ENCODE results near the gene ANKRD6.

Gene ANKRD6

DNA sequence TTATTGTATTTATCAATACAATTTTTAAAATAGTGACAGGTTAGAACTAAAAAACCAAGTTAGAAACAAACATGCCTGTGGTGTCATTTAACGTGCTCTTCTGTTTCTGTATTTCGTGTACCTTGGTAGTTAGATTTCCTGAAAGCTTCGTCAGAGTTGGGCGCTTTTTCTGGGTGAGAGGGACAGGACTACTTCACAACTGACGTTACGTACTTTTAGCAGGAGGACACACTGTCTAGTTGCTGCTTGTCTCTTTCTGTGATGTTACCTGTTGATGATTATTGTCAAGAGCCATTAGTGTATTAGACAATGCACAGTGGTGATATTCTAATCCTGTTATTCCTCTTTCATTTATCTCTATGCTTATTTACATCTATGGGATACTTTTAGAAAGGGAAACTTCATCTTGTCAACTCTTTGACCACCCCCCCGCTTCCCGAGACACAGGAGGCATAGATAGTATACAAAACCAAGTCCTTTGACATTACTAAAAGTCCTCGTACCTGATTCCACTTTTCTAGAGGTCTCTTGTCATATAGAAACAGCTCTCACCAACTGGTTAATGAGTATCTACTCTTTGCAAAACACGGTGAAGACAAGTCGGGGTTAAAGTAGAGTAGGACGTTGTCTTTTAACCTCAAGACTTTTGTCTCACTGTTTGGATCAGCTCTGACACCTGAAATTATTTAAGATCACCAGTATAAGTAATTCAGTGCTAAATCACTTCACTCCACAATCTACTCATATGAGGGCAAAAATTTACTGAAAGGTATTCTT, 109.3 kb downstream of the ANKRD6 start:
- H3K4me1 Mint-ChIP-seq: no peaks in the 10 kb centered on the region
- no peak overlapping the region for H3K4me3 Mint-ChIP-seq
- H3K27me3 Mint-ChIP-seq: no peaks in the 10 kb centered on the region
- ATAC-seq: no peak
- H3K36me3 Mint-ChIP-seq: no peaks in the 10 kb centered on the region
- no peak overlapping the region for H3K27ac Mint-ChIP-seq
- no peaks in the 10 kb centered on the region for H3K9me3 Mint-ChIP-seq

GRCh38 chr6:89542866-89543265, 109.9 kb downstream of the ANKRD6 start:
- Mint-ChIP-seq H3K36me3 (no peaks in the 10 kb centered on the region), H3K27ac (no peak overlapping the region), H3K4me1 (no peaks in the 10 kb centered on the region), H3K4me3 (no peak overlapping the region), H3K27me3 (no peaks in the 10 kb centered on the region), H3K9me3 (no peaks in the 10 kb centered on the region)
- ATAC-seq: no peak

DNA sequence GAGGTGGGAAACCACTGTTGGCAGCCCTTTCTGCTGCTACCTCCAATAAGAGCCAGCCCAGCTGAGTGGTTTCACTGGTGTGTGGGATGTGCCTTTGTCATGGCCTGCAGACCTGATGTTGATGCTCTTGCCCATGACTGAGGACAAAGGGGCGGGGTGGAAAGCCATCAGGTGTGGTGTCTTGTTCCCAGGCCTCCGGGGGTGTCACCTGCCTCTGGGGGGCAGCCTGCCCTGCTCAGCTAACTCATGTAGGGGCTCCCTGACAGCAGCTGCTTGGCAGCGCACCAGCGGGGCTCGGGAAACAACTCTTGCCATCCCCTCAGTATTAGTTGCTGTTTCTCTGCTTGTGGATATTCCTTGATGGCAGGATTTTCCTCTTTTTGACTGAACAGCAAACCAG, 114.3 kb downstream of the ANKRD6 start:
- no peaks in the 10 kb centered on the region for H3K4me1 Mint-ChIP-seq
- H3K36me3 Mint-ChIP-seq: no peaks in the 10 kb centered on the region
- no peak overlapping the region for H3K4me3 Mint-ChIP-seq
- H3K9me3 Mint-ChIP-seq: no peaks in the 10 kb centered on the region
- ATAC-seq: no peak
- no peak overlapping the region for H3K27ac Mint-ChIP-seq
- H3K27me3 Mint-ChIP-seq: no peaks in the 10 kb centered on the region

DNA sequence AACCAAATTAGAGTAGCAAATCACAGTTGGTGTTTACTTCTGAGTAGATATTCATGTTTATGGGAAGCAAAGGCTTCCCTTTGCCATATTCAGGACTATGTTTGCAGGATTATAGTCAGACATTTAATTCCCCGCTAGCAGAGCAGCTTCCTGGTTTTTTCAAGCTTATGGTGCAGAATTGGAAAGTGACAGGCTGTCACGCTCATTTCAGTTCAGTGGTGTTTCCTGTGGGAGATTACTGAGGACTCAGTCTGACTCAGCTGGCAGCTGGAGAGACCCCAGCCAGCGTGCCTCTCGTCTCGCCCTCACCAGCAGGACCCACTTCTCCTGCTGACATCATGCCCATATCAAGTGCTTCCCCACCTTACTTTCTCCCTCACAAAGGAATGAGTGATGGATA, 120.5 kb downstream of the ANKRD6 start:
- H3K27ac Mint-ChIP-seq: no peak overlapping the region
- no peak overlapping the region for H3K4me3 Mint-ChIP-seq
- peaks cover 8% of the 10 kb centered on the region for H3K9me3 Mint-ChIP-seq
- H3K4me1 Mint-ChIP-seq: no peaks in the 10 kb centered on the region
- H3K36me3 Mint-ChIP-seq: peaks cover 9% of the 10 kb centered on the region
- H3K27me3 Mint-ChIP-seq: no peaks in the 10 kb centered on the region
- ATAC-seq: no peak

GRCh38 chr6:89554106-89554505, 121.2 kb downstream of the ANKRD6 start:
- Mint-ChIP-seq H3K27ac (no peak overlapping the region), H3K4me1 (no peaks in the 10 kb centered on the region), H3K9me3 (peaks cover 8% of the 10 kb centered on the region), H3K36me3 (peaks cover 9% of the 10 kb centered on the region), H3K4me3 (no peak overlapping the region), H3K27me3 (no peaks in the 10 kb centered on the region)
- no peak for ATAC-seq

DNA sequence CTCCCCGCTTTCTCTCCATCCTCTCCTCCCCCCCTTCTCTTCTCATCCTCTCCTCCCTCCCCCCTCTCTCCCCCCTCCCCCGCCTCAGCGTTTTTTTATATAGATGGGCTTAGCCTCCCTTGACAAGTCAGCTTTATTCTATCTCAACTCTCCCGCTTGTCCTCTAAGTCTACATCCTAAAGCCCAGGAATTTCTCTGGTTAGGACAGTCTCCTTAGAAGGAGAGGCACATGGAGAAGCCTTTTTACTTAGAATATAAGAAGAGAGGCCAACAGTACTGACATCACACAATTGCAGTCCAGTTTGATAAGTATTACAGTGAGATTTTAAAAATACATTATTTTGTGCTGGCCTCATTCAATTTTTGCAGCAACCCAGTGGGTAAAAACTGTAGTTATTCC, 122.1 kb downstream of the ANKRD6 start:
- peaks cover 8% of the 10 kb centered on the region for H3K9me3 Mint-ChIP-seq
- no peak overlapping the region for H3K4me3 Mint-ChIP-seq
- H3K36me3 Mint-ChIP-seq: peaks cover 9% of the 10 kb centered on the region
- no peaks in the 10 kb centered on the region for H3K4me1 Mint-ChIP-seq
- no peak for ATAC-seq
- no peak overlapping the region for H3K27ac Mint-ChIP-seq
- H3K27me3 Mint-ChIP-seq: no peaks in the 10 kb centered on the region

DNA sequence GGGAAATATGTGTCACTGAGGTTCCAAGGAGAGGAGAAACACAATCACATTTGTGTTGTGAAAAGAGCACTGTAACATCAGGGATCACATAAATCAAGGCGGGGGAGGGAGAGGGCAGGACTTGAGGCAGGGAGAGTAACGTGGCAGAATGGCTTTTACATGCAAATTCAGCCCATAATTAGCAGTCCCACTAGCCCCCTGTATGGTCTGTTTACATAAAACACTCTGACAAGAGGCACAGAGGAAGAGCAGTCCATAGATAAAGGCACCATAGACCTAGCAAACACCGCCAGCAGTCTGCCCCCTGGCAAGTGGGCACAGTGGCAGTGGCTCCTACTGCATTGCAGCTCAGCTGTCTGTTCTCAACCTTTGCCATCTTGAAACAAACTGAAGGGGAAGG, 122.9 kb downstream of the ANKRD6 start:
- Mint-ChIP-seq H3K4me3 (no peak overlapping the region), H3K36me3 (peaks cover 9% of the 10 kb centered on the region)
- ATAC-seq: no peak

DNA sequence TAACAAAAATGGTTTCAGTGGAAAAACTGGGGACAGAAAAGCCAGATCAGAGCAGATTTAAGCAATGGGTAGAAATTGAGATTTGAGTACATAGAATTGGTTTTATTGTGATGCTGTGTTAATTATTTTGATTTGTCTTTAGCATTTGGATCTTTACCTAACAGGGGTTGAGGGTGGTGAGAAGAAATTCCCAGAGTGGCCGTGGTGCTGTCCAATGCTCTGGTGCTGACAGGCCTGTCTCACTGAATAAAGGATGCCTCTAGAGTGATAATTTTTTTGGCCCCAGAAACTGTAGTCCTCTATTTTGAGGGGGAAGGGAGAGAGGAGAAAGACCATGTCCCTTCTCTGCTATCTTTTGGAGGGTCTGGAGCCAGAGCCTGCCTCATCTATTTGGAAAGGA, 126.5 kb downstream of the ANKRD6 start:
- peaks cover 8% of the 10 kb centered on the region for H3K9me3 Mint-ChIP-seq
- no peak overlapping the region for H3K4me3 Mint-ChIP-seq
- H3K27ac Mint-ChIP-seq: no peak overlapping the region
- H3K36me3 Mint-ChIP-seq: peaks cover 9% of the 10 kb centered on the region
- H3K4me1 Mint-ChIP-seq: no peaks in the 10 kb centered on the region
- no peaks in the 10 kb centered on the region for H3K27me3 Mint-ChIP-seq
- no peak for ATAC-seq

More for the DNA sequence above, 122.9 kb downstream of the ANKRD6 start:
- peaks cover 8% of the 10 kb centered on the region for H3K9me3 Mint-ChIP-seq
- no peak overlapping the region for H3K27ac Mint-ChIP-seq
- no peaks in the 10 kb centered on the region for H3K27me3 Mint-ChIP-seq
- no peaks in the 10 kb centered on the region for H3K4me1 Mint-ChIP-seq

DNA sequence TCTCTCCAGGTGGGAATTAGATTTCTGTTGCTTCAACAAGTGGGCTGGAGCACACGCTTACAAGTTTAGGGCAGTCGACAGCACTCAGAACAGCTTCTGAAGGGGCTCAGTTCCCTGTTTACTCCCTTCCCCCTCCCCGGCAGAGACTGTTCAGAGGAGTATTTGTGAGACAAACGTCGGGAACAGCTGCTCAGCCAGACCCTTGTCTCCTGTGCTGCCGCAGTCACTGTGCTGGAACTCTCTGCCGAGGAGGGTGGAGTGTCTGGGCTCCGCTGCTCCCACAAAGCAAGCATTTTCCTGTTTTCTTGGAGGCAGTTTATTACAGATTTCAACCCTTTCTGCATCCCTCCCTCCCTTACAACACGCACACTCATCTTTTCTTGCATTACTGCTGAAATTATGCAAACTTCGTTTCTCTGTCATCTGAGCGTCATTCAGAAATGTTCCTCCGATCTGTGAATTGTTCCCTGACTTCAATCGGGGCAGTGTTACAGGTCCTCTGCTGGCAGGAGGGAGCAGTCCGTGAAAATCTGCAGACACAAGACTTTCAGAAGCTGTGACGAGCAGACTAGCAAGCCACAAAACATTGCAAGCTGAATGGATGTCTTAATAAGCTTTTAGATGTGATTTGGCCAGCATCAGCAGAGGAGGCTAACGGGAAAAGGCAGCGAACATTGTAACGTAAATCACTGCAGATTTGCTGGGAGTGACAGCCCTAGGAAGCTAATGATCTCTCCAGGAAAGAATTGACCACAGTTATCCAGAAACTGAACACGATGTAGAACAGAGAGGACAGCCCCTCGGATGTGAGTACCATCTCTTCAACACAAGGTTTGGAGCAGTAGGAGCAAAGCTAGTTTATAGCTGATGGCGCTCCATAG, 129.4 kb downstream of the ANKRD6 start:
- no peak for ATAC-seq
- Mint-ChIP-seq H3K9me3 (peaks cover 1% of the 10 kb centered on the region), H3K27me3 (no peaks in the 10 kb centered on the region), H3K4me3 (no peak overlapping the region), H3K27ac (no peak overlapping the region), H3K36me3 (peaks cover 1% of the 10 kb centered on the region), H3K4me1 (no peaks in the 10 kb centered on the region)

GRCh38 chr6:89563866-89564265, 130.9 kb downstream of the ANKRD6 start:
- Mint-ChIP-seq H3K36me3 (no peaks in the 10 kb centered on the region), H3K4me1 (no peaks in the 10 kb centered on the region), H3K4me3 (no peak overlapping the region), H3K9me3 (no peaks in the 10 kb centered on the region), H3K27me3 (no peaks in the 10 kb centered on the region), H3K27ac (no peak overlapping the region)
- no peak for ATAC-seq

- H3K36me3 Mint-ChIP-seq: no peaks in the 10 kb centered on the region
- H3K4me1 Mint-ChIP-seq: no peaks in the 10 kb centered on the region
- H3K4me3 Mint-ChIP-seq: no peak overlapping the region
- no peaks in the 10 kb centered on the region for H3K9me3 Mint-ChIP-seq
- no peaks in the 10 kb centered on the region for H3K27me3 Mint-ChIP-seq
- ATAC-seq: no peak
- no peak overlapping the region for H3K27ac Mint-ChIP-seq
Measured at GRCh38 chr6:89564752-89565427, 131.9 kb downstream of the ANKRD6 start.

DNA sequence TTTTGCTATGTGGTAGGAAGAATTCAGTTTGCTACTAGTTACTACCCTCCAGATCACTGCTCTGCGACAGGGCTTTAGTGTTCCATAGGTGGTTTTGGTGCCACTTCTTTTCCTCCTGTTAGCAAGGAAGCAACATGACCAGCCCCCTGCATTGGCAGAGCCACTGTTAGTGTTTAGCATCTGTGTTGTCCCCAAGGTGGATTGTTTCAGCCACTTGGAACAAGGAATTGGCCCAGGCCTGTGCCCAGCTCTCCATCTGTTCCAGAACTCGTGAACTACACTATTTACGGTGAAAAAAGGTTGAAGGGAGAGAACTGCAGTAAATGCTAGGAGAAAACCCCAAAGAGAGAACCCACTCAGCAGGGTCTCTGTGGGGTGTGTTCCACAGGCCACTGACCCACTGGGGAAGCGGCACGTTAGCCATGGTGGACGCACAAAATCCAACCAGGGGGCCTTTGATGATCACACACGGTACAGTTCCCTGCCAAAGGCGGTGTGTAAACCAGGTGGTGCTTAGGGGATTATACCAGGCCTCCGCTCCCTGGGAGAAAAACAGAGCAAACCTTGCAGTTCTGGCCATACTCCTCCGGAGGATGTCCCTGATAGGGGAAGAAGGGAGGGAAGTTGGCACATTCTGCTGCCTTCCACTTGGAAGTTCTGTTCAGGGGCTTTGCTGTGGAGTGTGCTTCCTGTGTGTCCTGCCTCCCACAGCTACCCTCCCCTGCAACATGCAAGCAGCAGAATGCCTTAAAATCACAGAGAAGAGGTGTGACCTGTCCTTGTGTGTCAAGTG, 133.3 kb downstream of the ANKRD6 start:
- no peaks in the 10 kb centered on the region for H3K27me3 Mint-ChIP-seq
- H3K9me3 Mint-ChIP-seq: peaks cover 4% of the 10 kb centered on the region
- no peak for ATAC-seq
- H3K4me3 Mint-ChIP-seq: no peak overlapping the region
- no peaks in the 10 kb centered on the region for H3K4me1 Mint-ChIP-seq
- H3K27ac Mint-ChIP-seq: no peak overlapping the region
- peaks cover 3% of the 10 kb centered on the region for H3K36me3 Mint-ChIP-seq

DNA sequence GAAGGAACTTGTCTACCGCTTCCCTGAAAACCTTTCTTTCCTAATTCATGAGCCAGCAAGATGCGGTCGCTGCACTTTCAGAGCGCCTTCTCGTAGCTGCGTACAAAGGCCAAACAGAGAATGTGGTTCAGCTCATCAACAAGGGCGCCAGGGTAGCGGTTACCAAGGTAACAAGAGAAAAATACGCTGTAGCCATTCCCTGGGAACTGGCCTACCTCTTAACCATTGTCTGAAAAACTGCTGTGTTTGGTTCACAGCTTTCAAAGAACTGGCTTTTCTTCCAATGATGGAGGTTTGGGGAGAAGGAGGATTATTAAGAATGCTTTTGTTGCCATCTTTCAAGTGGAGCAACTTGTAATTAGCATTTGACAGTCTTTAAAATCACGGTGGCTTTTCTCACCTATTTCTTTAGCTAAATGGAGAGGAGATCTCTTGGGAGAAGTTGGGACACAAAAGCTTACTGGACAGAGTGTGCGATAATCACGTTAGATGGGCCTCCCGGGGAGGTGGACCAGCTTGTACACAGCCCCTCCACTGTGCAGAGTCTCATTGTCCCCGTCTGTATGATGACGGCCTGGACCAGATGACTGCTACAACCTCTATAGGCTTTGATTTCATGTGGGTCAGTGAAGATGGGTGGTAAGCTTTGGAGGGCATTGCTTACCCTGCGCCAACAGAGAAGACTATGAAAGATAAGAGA, 134.1 kb downstream of the ANKRD6 start:
- Mint-ChIP-seq H3K36me3 (peaks cover 9% of the 10 kb centered on the region), H3K27me3 (no peaks in the 10 kb centered on the region), H3K27ac (no peak overlapping the region), H3K4me3 (no peak overlapping the region), H3K9me3 (peaks cover 7% of the 10 kb centered on the region), H3K4me1 (no peaks in the 10 kb centered on the region)
- ATAC-seq: no peak

- H3K27me3 Mint-ChIP-seq: no peaks in the 10 kb centered on the region
- ATAC-seq: no peak
- no peak overlapping the region for H3K27ac Mint-ChIP-seq
- peaks cover 7% of the 10 kb centered on the region for H3K9me3 Mint-ChIP-seq
- no peak overlapping the region for H3K4me3 Mint-ChIP-seq
- peaks cover 14% of the 10 kb centered on the region for H3K36me3 Mint-ChIP-seq
- no peaks in the 10 kb centered on the region for H3K4me1 Mint-ChIP-seq
Measured at GRCh38 chr6:89567630-89568390, 134.9 kb downstream of the ANKRD6 start.

Measured in stimulated activated memory B cell treated with anti-CD40 and anti-IgM and Interleukin-4, amounts not matched to agents 10 μg/mL and 1 μg/mL and 100 μg/mL, for 72 hours (primary cell).